HepG2 (cell line): Measurements from ENCODE around the gene CCDC57. TPM values are rescaled to one million over a fixed set of nuclear protein-coding genes. Genes with fewer than 3 reads are reported as not detected.

Experiments used
- GABPA ChIP-seq, 2 experiments: IDR thresholded peaks; 2 replicates each; pipeline ENCODE4 v1.6.1; 2011 to 2016; ENCODE audit warnings: low read depth in 2 of 2, low read length in 1 of 2, missing biosample characterization in 1 of 2, missing genetic modification characterization in 1 of 2
- GABPB1 ChIP-seq: IDR thresholded peaks from 2 replicates; pipeline ENCODE4 v1.6.1; 2016; ENCODE audit warnings: mild to moderate bottlenecking, missing genetic modification reagents, moderate library complexity, missing compliant biosample characterization
- HOXA5 ChIP-seq: sonication (generic); formaldehyde crosslinking; IDR thresholded peaks from 2 replicates; pipeline ENCODE4 v1.4.0; 2020; ENCODE audit warnings: missing genetic modification reagents
- MATR3 ChIP-seq: sonication (generic); formaldehyde crosslinking; IDR thresholded peaks from 2 replicates; pipeline ENCODE4 v1.4.0; 2020; ENCODE audit warnings: missing genetic modification reagents
- MEIS1 ChIP-seq: sonication (generic); formaldehyde crosslinking; IDR thresholded peaks from 2 replicates; pipeline ENCODE4 v1.9.0; 2021; ENCODE audit warnings: mild to moderate bottlenecking, missing genetic modification reagents, moderate library complexity, borderline replicate concordance
- NFKBIZ ChIP-seq: IDR thresholded peaks from 2 replicates; pipeline ENCODE4 v1.6.1; 2018; ENCODE audit warnings: missing genetic modification reagents, missing compliant biosample characterization
- SCMH1 ChIP-seq: sonication (generic); formaldehyde crosslinking; IDR thresholded peaks from 2 replicates; pipeline ENCODE4 v1.9.0; 2021; ENCODE audit warnings: missing genetic modification reagents, mild to moderate bottlenecking, borderline replicate concordance
- SMAD9 ChIP-seq: sonication (generic); formaldehyde crosslinking; IDR thresholded peaks from 2 replicates; pipeline ENCODE4 v1.5.1; 2020; ENCODE audit warnings: mild to moderate bottlenecking, missing genetic modification reagents
- SRSF9 ChIP-seq: fragments of 200-400 bp; formaldehyde crosslinking; IDR thresholded peaks from 2 replicates; pipeline ENCODE4 v1.6.1; 2018; ENCODE audit warnings: borderline replicate concordance, mild to moderate bottlenecking, low read depth, low read length; ENCODE audit not compliant: insufficient read depth, poor library complexity, severe bottlenecking
- TCF7 ChIP-seq: sonication (generic); IDR thresholded peaks from 2 replicates; pipeline ENCODE4 v1.6.1; 2016; ENCODE audit warnings: antibody characterized with exemption, low read depth
- ZNF253 ChIP-seq: sonication (generic); formaldehyde crosslinking; IDR thresholded peaks from 2 replicates; pipeline ENCODE4 v1.8.0; 2022; ENCODE audit warnings: mild to moderate bottlenecking, missing genetic modification reagents, borderline replicate concordance
- ZNF746 ChIP-seq: sonication (generic); formaldehyde crosslinking; IDR thresholded peaks from 2 replicates; pipeline ENCODE4 v1.8.0; 2022; ENCODE audit warnings: mild to moderate bottlenecking, missing genetic modification reagents
- polyA plus RNA-seq, 8 experiments: library from polyadenylated mRNA; depleted of rRNA in 3 of 8; stranded (reverse) in 7 of 8; unstranded in 1 of 8; fragments of >200 nt; fragmentation: Illumina TruSeq in 4 of 8; extraction: Trizol in 4 of 8; gene quantifications; 2 replicates each; pipeline versions ENCODE4 v1.2.1 to v1.2.3, GENCODE V29; 2011 to 2016; ENCODE audit warnings: low read depth in 4 of 8, missing spikeins in 1 of 8, mixed read lengths in 1 of 8; ENCODE audit not compliant: insufficient read depth in 1 of 8
- total RNA-seq, 5 experiments: library from RNA; depleted of rRNA; stranded (reverse); fragments of >200 nt; fragmentation: Illumina TruSeq; extraction: Trizol; gene quantifications; 2 replicates each; pipeline ENCODE4 v1.2.3, GENCODE V29; 2016; ENCODE audit warnings: low read depth in 1 of 5
- TF ChIP-seq, protein P1 (sequence below), 2 experiments: fragments of 450-650 bp in 1 of 2; sonication (generic) in 1 of 2; formaldehyde crosslinking in 1 of 2; IDR thresholded peaks; 2 replicates each; pipeline versions ENCODE4 v1.6.1 to v1.8.0; 2016 to 2022; ENCODE audit warnings: antibody characterized with exemption in 1 of 2, mild to moderate bottlenecking in 1 of 2, missing genetic modification reagents in 1 of 2
- TF ChIP-seq, protein P2 (sequence below): sonication (generic); formaldehyde crosslinking; IDR thresholded peaks from 2 replicates; pipeline ENCODE4 v1.4.0; 2020; ENCODE audit warnings: missing genetic modification reagents, borderline replicate concordance
- TF ChIP-seq, protein P3 (sequence below): sonication (generic); formaldehyde crosslinking; IDR thresholded peaks from 2 replicates; pipeline ENCODE4 v1.4.0; 2020; ENCODE audit warnings: missing genetic modification reagents

CCDC57 gene
- total and polyA plus RNA-seq, 2 of the 13 experiments (the other 11 are each of a cell fraction or from before 2014, with no cell fraction given), result 59.3 to 59.9 TPM

DNA sequence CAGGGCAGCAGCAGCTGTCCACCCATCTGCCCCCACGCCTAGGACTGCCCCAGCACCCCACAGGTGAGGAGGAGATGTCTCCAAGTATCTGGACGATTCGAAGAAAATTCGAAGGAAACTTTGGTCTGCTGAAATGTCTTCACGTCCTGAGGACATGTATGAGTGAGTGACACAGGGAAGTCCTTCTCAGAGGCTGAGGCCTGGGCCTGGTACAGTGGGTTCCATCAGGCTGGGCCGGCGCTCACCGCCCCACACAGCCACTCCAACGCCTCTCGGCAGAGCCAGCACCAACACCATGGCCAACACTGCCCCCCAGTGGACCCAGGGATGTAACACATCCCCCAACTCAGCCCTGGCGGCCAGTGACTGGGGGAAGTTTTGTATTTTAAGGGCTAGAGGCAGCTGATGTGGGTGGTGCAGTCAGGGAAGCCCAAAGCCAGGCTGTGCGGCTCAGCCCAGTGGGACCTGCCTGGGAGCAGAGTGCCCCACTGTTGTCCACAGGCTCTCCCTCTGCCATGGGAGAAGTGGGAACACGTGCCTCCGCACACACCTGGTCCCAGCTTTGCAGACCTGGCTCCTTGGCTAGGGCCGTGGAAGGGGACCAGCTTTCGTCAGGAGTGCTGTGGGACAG, 58.8 kb downstream of the CCDC57 start (continued):
- TF ChIP-seq, protein P1, sequence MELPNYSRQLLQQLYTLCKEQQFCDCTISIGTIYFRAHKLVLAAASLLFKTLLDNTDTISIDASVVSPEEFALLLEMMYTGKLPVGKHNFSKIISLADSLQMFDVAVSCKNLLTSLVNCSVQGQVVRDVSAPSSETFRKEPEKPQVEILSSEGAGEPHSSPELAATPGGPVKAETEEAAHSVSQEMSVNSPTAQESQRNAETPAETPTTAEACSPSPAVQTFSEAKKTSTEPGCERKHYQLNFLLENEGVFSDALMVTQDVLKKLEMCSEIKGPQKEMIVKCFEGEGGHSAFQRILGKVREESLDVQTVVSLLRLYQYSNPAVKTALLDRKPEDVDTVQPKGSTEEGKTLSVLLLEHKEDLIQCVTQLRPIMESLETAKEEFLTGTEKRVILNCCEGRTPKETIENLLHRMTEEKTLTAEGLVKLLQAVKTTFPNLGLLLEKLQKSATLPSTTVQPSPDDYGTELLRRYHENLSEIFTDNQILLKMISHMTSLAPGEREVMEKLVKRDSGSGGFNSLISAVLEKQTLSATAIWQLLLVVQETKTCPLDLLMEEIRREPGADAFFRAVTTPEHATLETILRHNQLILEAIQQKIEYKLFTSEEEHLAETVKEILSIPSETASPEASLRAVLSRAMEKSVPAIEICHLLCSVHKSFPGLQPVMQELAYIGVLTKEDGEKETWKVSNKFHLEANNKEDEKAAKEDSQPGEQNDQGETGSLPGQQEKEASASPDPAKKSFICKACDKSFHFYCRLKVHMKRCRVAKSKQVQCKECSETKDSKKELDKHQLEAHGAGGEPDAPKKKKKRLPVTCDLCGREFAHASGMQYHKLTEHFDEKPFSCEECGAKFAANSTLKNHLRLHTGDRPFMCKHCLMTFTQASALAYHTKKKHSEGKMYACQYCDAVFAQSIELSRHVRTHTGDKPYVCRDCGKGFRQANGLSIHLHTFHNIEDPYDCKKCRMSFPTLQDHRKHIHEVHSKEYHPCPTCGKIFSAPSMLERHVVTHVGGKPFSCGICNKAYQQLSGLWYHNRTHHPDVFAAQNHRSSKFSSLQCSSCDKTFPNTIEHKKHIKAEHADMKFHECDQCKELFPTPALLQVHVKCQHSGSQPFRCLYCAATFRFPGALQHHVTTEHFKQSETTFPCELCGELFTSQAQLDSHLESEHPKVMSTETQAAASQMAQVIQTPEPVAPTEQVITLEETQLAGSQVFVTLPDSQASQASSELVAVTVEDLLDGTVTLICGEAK (IDR thresholded peaks at IDR 0.05), result no peak
- TF ChIP-seq, protein P1 (CRISPR knock-in tag; IDR thresholded peaks at IDR 0.05), result no peak
- TF ChIP-seq SRSF9, result no peak
- TF ChIP-seq, protein P2, sequence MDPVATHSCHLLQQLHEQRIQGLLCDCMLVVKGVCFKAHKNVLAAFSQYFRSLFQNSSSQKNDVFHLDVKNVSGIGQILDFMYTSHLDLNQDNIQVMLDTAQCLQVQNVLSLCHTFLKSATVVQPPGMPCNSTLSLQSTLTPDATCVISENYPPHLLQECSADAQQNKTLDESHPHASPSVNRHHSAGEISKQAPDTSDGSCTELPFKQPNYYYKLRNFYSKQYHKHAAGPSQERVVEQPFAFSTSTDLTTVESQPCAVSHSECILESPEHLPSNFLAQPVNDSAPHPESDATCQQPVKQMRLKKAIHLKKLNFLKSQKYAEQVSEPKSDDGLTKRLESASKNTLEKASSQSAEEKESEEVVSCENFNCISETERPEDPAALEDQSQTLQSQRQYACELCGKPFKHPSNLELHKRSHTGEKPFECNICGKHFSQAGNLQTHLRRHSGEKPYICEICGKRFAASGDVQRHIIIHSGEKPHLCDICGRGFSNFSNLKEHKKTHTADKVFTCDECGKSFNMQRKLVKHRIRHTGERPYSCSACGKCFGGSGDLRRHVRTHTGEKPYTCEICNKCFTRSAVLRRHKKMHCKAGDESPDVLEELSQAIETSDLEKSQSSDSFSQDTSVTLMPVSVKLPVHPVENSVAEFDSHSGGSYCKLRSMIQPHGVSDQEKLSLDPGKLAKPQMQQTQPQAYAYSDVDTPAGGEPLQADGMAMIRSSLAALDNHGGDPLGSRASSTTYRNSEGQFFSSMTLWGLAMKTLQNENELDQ (CRISPR knock-in tag), result no peak
- peak; percentile 40; the same call in 1 of the 2 replicates for TF ChIP-seq NFKBIZ (CRISPR knock-in tag)
- no peak for TF ChIP-seq HOXA5
- TF ChIP-seq ZNF253 (CRISPR knock-in tag), result no peak
- TF ChIP-seq TCF7, result no peak
- peak; percentile 63 for TF ChIP-seq GABPB1 (CRISPR knock-in tag)
- TF ChIP-seq SCMH1 (CRISPR knock-in tag), result no peak
- no peak for TF ChIP-seq SMAD9 (CRISPR knock-in tag)
- TF ChIP-seq MEIS1 (CRISPR knock-in tag), result peak; percentile 71; the same call in 1 of the 2 replicates
- TF ChIP-seq, protein P3, sequence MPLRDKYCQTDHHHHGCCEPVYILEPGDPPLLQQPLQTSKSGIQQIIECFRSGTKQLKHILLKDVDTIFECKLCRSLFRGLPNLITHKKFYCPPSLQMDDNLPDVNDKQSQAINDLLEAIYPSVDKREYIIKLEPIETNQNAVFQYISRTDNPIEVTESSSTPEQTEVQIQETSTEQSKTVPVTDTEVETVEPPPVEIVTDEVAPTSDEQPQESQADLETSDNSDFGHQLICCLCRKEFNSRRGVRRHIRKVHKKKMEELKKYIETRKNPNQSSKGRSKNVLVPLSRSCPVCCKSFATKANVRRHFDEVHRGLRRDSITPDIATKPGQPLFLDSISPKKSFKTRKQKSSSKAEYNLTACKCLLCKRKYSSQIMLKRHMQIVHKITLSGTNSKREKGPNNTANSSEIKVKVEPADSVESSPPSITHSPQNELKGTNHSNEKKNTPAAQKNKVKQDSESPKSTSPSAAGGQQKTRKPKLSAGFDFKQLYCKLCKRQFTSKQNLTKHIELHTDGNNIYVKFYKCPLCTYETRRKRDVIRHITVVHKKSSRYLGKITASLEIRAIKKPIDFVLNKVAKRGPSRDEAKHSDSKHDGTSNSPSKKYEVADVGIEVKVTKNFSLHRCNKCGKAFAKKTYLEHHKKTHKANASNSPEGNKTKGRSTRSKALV (CRISPR knock-in tag), result no peak
- no peak for TF ChIP-seq ZNF746 (CRISPR knock-in tag)
- no peak for TF ChIP-seq MATR3 (CRISPR knock-in tag)
- TF ChIP-seq GABPA (IDR thresholded peaks at IDR 0.05; ENCODE audit: low read depth, low read length), result no peak
- TF ChIP-seq GABPA (CRISPR knock-in tag; IDR thresholded peaks at IDR 0.05; ENCODE audit: low read depth), result no peak
